Measurements from ENCODE around the gene MRFAP1. TPM values are rescaled to one million over a fixed set of nuclear protein-coding genes. Genes with fewer than 3 reads are reported as not detected.

Gene MRFAP1
- total RNA-seq, 4 donors from 2014 or later, result 147 to 234 (median 186) TPM

DNA sequence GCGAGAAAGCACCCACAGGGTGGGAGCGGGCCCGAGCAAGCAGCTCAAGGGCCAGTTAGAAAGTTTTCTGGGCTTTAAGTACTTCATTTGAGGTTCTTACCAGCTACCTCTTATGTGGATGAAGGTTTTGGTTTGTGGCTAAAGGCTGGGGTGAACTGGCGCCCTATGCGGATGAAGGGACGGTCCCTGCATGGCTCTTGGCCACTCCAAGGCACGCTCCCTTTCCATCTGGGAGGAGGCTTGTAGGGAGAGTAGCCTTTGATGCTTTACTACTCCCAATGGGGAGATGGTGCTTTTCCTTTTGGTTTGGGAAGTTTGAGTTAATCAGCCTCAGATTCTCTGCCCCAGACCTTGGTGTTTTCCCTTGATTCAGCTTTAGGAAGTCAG is 17.7 kb downstream of the MRFAP1 start:
- TF ChIP-seq, protein P1, sequence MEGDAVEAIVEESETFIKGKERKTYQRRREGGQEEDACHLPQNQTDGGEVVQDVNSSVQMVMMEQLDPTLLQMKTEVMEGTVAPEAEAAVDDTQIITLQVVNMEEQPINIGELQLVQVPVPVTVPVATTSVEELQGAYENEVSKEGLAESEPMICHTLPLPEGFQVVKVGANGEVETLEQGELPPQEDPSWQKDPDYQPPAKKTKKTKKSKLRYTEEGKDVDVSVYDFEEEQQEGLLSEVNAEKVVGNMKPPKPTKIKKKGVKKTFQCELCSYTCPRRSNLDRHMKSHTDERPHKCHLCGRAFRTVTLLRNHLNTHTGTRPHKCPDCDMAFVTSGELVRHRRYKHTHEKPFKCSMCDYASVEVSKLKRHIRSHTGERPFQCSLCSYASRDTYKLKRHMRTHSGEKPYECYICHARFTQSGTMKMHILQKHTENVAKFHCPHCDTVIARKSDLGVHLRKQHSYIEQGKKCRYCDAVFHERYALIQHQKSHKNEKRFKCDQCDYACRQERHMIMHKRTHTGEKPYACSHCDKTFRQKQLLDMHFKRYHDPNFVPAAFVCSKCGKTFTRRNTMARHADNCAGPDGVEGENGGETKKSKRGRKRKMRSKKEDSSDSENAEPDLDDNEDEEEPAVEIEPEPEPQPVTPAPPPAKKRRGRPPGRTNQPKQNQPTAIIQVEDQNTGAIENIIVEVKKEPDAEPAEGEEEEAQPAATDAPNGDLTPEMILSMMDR (IDR thresholded peaks at IDR 0.05), result no peak
- no peak for TF ChIP-seq POLR2A (IDR thresholded peaks at IDR 0.05)
- peak overlapping the region; percentile 40 to 79 (median 71) for H3K27ac ChIP-seq
- intact Hi-C loops (cut with DNase I), result no loop called here
- no peaks in the 10 kb centered on the region for H3K9me3 ChIP-seq
- 87 to 96% methylated on average over 7 of the region's 7 CpGs for WGBS, 2 donors
- H3K4me1 ChIP-seq, result peaks cover 0 to 23% (median 10%) of the 10 kb centered on the region in 3 donors
- no peak for DNase-seq
- peak overlapping the region; percentile 27 to 65 (median 40) for H3K4me3 ChIP-seq
- H3K27me3 ChIP-seq, result peaks cover 0 to 4% (median 0%) of the 10 kb centered on the region in 4 donors
- no peaks in the 10 kb centered on the region for H3K36me3 ChIP-seq

DNA sequence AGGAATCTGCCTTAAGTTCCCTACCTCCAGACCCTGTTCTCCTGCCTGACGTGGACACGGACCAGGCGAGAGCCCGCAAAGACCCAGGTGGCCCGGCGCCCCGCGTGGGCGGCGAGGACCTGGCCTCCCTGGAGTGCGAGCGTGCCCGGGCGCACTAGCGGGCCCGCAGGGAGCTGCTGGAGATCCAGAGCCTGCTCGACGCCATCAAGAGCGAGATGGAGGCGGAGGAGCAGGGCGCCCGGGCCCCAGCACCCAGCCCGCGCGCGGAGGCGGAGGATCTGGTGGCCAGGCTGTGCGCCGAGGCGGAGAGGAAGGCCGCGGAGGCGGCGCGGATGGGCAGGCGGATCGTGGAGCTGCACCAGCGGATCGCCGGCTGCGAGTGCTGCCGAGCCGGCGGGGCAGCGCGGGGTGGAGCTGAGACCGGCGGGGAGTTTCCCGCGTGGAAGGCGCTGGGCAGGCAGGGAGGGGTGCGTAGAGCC is 18.2 kb downstream of the MRFAP1 start:
- H3K4me3 ChIP-seq, result peak overlapping the region; percentile 27 to 65 (median 40)
- no peak for DNase-seq
- H3K4me1 ChIP-seq, result peaks cover 0 to 23% (median 10%) of the 10 kb centered on the region in 3 donors
- WGBS, 2 donors, result 0 to 2% methylated on average over 9 to 16 of the region's 52 CpGs
- no peaks in the 10 kb centered on the region for H3K36me3 ChIP-seq
- H3K9me3 ChIP-seq, result no peaks in the 10 kb centered on the region
- TF ChIP-seq, protein P1 (IDR thresholded peaks at IDR 0.05), result no peak
- no peak for TF ChIP-seq POLR2A (IDR thresholded peaks at IDR 0.05)
- peak overlapping the region; percentile 40 to 79 (median 71) for H3K27ac ChIP-seq
- intact Hi-C loops (cut with DNase I), result no loop called here
- peaks cover 0 to 8% (median 0%) of the 10 kb centered on the region in 4 donors for H3K27me3 ChIP-seq

DNA sequence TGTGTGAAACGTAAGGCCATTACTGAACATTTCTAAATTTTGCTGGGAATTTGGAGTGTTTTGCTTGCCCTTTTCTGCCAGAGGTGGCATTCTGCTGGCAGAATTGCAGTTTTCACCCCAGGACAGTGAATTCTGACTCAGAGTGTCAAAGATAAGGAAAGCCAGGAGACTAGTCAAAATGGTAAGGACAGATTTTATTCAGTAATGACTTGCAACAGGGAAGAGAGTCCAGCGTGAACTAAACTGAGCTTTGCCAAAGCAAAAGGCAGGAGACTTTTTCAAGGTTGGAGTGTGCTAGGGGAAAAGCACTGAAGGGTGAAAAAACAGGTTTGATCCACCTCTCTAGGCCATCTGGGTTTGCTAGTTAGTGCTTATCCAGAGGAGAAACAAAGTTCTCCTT is 19.4 kb downstream of the MRFAP1 start:
- no peaks in the 10 kb centered on the region for H3K36me3 ChIP-seq
- WGBS, 2 donors, result 91% methylated on average over 2 of the region's 2 CpGs
- H3K9me3 ChIP-seq, result no peaks in the 10 kb centered on the region
- H3K4me3 ChIP-seq, result no peak overlapping the region
- no peak for DNase-seq
- H3K27ac ChIP-seq, result no peak overlapping the region
- peaks cover 6 to 36% (median 17%) of the 10 kb centered on the region in 3 donors for H3K4me1 ChIP-seq
- peaks cover 0 to 21% (median 2%) of the 10 kb centered on the region in 4 donors for H3K27me3 ChIP-seq
- intact Hi-C loops (cut with DNase I), result no loop called here
- TF ChIP-seq, protein P1 (IDR thresholded peaks at IDR 0.05), result no peak
- TF ChIP-seq POLR2A (IDR thresholded peaks at IDR 0.05), result no peak

DNA sequence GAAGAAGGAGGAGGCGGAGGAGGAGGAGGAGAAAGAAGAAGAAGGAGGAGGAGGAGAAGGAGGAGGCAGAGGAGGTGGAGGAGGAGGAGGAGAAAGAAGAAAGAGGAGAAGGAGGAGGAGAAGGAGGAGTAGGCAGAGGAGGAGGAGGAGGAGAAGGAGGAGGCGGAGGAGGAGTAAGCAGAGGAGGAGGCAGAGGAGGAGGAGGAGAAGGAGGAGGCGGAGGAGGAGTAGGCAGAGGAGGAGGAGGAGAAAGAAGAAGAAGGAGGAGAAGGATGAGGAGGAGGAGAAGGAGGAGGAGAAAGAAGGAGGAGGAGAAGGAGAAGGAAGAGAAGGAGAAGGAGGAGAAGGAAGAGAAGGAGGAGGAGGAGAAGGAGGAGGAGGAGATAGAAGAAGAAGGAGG is 19.9 kb downstream of the MRFAP1 start:
- no peak for DNase-seq
- Histone ChIP-seq H3K4me3 (no peak overlapping the region), H3K4me1 (peaks cover 6 to 36% (median 17%) of the 10 kb centered on the region in 3 donors), H3K27ac (no peak overlapping the region), H3K9me3 (no peaks in the 10 kb centered on the region), H3K36me3 (no peaks in the 10 kb centered on the region), H3K27me3 (peaks cover 0 to 25% (median 2%) of the 10 kb centered on the region in 4 donors)
- TF ChIP-seq, protein P1 (IDR thresholded peaks at IDR 0.05), result no peak
- TF ChIP-seq POLR2A (IDR thresholded peaks at IDR 0.05), result no peak
- WGBS, 2 donors, result 76 to 90% methylated on average over 3 of the region's 3 CpGs
- intact Hi-C loops (cut with DNase I), result no loop called here

DNA sequence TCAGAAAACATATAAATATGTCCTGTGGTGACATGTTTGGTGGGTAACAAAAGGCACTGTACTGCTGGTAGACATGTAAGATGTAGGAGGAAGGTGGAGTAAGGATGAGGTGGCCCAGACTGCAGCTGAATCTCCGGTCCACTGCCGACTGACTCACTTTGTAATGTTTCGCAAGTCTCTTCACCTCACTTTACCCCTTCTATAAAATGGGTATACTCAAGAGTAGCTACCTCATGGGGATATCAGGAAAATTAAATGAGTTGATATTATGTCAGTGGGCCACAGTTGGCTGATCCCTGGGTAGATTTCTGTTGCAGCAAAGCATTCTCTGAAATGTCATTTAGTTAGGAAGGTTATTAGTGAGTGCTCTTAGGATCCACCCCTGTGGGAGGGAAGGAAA is 22.1 kb downstream of the MRFAP1 start:
- no peak for TF ChIP-seq POLR2A (IDR thresholded peaks at IDR 0.05)
- TF ChIP-seq, protein P1 (IDR thresholded peaks at IDR 0.05), result no peak
- peaks cover 6 to 36% (median 17%) of the 10 kb centered on the region in 3 donors for H3K4me1 ChIP-seq
- DNase-seq, result no peak
- WGBS, 2 donors, result 75 to 76% methylated on average over 3 of the region's 3 CpGs
- H3K36me3 ChIP-seq, result no peaks in the 10 kb centered on the region
- H3K4me3 ChIP-seq, result no peak overlapping the region
- H3K27me3 ChIP-seq, result peaks cover 0 to 32% (median 2%) of the 10 kb centered on the region in 4 donors
- H3K27ac ChIP-seq, result no peak overlapping the region
- intact Hi-C loops (cut with DNase I), result no loop called here
- H3K9me3 ChIP-seq, result no peaks in the 10 kb centered on the region

Measured in esophagus squamous epithelium (tissue), 5 donors.